ENCODE data around the gene TRERF1. TPM values are rescaled to one million over a fixed set of nuclear protein-coding genes. Genes with fewer than 3 reads are reported as not detected.
"Not testable (repeated sequence)": the region's sequence is repeated elsewhere in the genome, so short reads cannot be mapped to it uniquely, and the experiment has no call there.

The TRERF1 gene
- total RNA-seq, 1 experiment from 2014 or later, result 14.5 TPM

DNA sequence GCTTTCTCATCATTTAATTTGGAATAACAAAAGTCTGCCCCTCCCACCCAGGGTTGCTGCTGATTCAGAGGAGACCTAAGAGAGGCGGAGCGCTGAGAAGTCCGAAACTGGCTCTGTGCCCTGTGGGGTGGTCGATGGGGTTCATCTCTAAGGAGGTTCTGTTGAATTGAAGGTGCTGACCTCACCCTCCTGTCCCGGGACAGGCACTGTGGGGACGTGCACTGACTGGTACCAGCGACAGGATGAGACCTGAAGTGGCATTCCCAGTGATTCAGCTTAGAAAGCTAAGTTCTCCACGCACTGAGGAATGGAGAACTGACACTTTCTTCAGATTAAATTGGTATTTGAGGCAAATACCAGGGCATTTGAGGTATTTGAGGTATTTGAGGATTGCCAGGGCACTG, 258.2 kb downstream of the TRERF1 start:
- Histone ChIP-seq H3K9me2 (ENCODE audit: insufficient read depth) (no peaks in the 10 kb centered on the region), H3K4me3 (no peak overlapping the region), H3F3A (ENCODE audit: insufficient read depth, low read depth) (no peaks in the 10 kb centered on the region; the same call in 1 of the 2 replicates), H3K27ac (no peak overlapping the region), H3K36me3 (ENCODE audit: low read depth) (no peaks in the 10 kb centered on the region), H3K4me2 (0 out of 2 replicates have a peak overlapping the region, but pooled peaks have one; percentile 13), H3K4me1 (replicated peaks; ENCODE audit: insufficient read depth) (peaks cover 13% of the 10 kb centered on the region; the same call in 1 of the 2 replicates), H3K9me3 (ENCODE audit: insufficient read depth, low read depth) (no peaks in the 10 kb centered on the region), H4K20me1 (ENCODE audit: insufficient read depth) (no peaks in the 10 kb centered on the region), H3K27me3 (ENCODE audit: insufficient read depth, low read depth) (no peaks in the 10 kb centered on the region), H2AFZ (no peak overlapping the region), H3K79me2 (ENCODE audit: low read depth) (no peaks in the 10 kb centered on the region)
- intact Hi-C loops (cut with micrococcal nuclease; ENCODE audit: unreplicated experiment), result no loop called here
- peak in 1 of 2 experiments; percentile 31 for DNase-seq
- ChIA-PET POLR2A (ENCODE audit: unreplicated experiment) (interaction anchor here (0.6 to 0.7 kb wide), 3 partner anchors 259 to 407 kb away, joined by 3 to 6 read pairs (median 5); no protein-coding TSS in a partner anchor), CTCF (no interaction called here)
- BruUV-seq (replicated peaks), result no TSS peak
- TF ChIP-seq, protein P1, sequence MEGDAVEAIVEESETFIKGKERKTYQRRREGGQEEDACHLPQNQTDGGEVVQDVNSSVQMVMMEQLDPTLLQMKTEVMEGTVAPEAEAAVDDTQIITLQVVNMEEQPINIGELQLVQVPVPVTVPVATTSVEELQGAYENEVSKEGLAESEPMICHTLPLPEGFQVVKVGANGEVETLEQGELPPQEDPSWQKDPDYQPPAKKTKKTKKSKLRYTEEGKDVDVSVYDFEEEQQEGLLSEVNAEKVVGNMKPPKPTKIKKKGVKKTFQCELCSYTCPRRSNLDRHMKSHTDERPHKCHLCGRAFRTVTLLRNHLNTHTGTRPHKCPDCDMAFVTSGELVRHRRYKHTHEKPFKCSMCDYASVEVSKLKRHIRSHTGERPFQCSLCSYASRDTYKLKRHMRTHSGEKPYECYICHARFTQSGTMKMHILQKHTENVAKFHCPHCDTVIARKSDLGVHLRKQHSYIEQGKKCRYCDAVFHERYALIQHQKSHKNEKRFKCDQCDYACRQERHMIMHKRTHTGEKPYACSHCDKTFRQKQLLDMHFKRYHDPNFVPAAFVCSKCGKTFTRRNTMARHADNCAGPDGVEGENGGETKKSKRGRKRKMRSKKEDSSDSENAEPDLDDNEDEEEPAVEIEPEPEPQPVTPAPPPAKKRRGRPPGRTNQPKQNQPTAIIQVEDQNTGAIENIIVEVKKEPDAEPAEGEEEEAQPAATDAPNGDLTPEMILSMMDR (conservative IDR thresholded peaks at IDR 0.05), result no peak
- TF ChIP-seq EZH2 (IDR thresholded peaks at IDR 0.05; ENCODE audit: low read depth), result no peak

DNA sequence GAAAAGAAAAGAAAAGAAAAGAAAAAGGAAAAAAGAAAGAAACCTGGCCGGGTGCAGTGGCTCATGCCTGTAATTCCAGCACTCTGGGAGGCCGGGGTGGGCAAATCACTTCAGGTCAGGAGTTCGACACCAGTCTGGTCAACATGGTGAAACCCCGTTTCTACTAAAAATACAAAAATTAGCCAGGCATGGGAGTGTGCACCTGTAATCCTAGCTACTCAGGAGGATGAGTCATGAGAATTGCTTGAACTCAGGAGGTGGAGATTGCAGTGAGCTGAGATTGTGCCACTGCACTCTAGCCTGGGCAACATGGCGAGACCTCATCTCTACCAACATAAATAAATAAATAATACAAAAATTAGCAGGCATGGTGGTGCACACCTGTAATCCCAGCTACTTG, 259.3 kb downstream of the TRERF1 start:
- CTCF ChIA-PET, result interaction anchor here (0.6 to 0.7 kb wide), 2 partner anchors 38 to 148 kb away, joined by 3 to 16 read pairs; no protein-coding TSS in a partner anchor

DNA sequence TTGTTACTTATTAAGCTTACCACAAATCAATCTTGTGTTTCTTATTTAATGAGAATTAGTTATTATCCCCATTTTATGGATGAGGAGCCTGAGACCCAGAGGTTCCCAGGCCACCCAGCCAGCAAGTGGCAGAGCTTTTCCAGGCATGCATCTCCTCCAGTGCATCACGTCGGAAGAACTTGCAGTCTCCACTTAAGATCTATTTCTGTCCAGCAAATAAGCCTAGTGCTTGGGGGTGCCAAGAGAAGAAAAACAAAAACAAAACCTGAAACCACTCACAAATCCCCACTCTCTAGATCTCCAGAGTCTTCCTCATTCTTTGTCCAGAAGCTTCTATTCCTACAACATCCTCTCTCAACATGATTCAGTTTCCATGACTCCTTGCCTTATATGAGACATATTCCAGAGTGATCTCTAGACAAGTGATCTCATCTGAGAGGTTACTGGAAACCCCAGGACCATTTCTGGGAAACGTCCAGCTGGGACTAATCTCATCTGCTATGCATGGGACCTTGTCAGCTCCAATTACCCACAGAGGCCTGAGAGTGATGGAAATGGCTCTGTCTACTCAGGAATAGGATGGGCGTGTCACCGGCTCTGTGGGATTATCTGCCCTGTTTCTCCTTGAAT, 261.1 kb downstream of the TRERF1 start:
- no peak overlapping the region for H3K4me3 ChIP-seq
- no peaks in the 10 kb centered on the region for H3K27me3 ChIP-seq (ENCODE audit: insufficient read depth, low read depth)
- no peak for DNase-seq
- H3K36me3 ChIP-seq (ENCODE audit: low read depth), result no peaks in the 10 kb centered on the region
- no peak for TF ChIP-seq EZH2 (IDR thresholded peaks at IDR 0.05; ENCODE audit: low read depth)
- TF ChIP-seq, protein P1 (conservative IDR thresholded peaks at IDR 0.05), result no peak
- H2AFZ ChIP-seq, result no peak overlapping the region
- H3K9me2 ChIP-seq (ENCODE audit: insufficient read depth), result no peaks in the 10 kb centered on the region
- H3K9me3 ChIP-seq (ENCODE audit: insufficient read depth, low read depth), result no peaks in the 10 kb centered on the region
- H4K20me1 ChIP-seq (ENCODE audit: insufficient read depth), result no peaks in the 10 kb centered on the region
- no peaks in the 10 kb centered on the region for H3K79me2 ChIP-seq (ENCODE audit: low read depth)
- CTCF ChIA-PET, result interaction anchor here (0.6 kb wide), 1 partner anchor 923 kb away, joined by 3 read pairs; no protein-coding TSS in a partner anchor
- H3K4me2 ChIP-seq, result no peak overlapping the region
- H3F3A ChIP-seq (ENCODE audit: insufficient read depth, low read depth), result no peaks in the 10 kb centered on the region; the same call in 1 of the 2 replicates
- H3K27ac ChIP-seq, result no peak overlapping the region
- intact Hi-C loops (cut with micrococcal nuclease; ENCODE audit: unreplicated experiment), result no loop called here
- POLR2A ChIA-PET (ENCODE audit: unreplicated experiment), result no interaction called here
- H3K4me1 ChIP-seq (replicated peaks; ENCODE audit: insufficient read depth), result peaks cover 13% of the 10 kb centered on the region; the same call in 1 of the 2 replicates
- no TSS peak for BruUV-seq (replicated peaks)

More for the DNA sequence above, 259.3 kb downstream of the TRERF1 start:
- H3K9me2 ChIP-seq (ENCODE audit: insufficient read depth); H2AFZ ChIP-seq; H4K20me1 ChIP-seq (ENCODE audit: insufficient read depth); H3K4me2 ChIP-seq; BruUV-seq (replicated peaks); H3K27ac ChIP-seq; H3K36me3 ChIP-seq (ENCODE audit: low read depth); H3K27me3 ChIP-seq (ENCODE audit: insufficient read depth, low read depth); H3K4me3 ChIP-seq; H3K79me2 ChIP-seq (ENCODE audit: low read depth); intact Hi-C loops (cut with micrococcal nuclease; ENCODE audit: unreplicated experiment); H3F3A ChIP-seq (ENCODE audit: insufficient read depth, low read depth); H3K9me3 ChIP-seq (ENCODE audit: insufficient read depth, low read depth): not testable (repeated sequence)
- peaks cover 13% of the 10 kb centered on the region; the same call in 1 of the 2 replicates for H3K4me1 ChIP-seq (replicated peaks; ENCODE audit: insufficient read depth)
- POLR2A ChIA-PET (ENCODE audit: unreplicated experiment), result interaction anchor here (0.6 to 0.8 kb wide), 5 partner anchors 9 to 146 kb away, joined by 3 to 10 read pairs (median 4); partner anchors contain the start of gene TAF8
- DNase-seq, result peak in 1 of 2 experiments; percentile 59
